Hepatocyte (in vitro differentiated cells): ENCODE measurements around the gene PRKCA. TPM values are rescaled to one million over a fixed set of nuclear protein-coding genes. Genes with fewer than 3 reads are reported as not detected.
A peak's percentile ranks its signal among the peaks of the same experiment; 100 is the strongest.
"Not testable (repeated sequence)": the region's sequence is repeated elsewhere in the genome, so short reads cannot be mapped to it uniquely, and the experiment has no call there.

ENCODE experiments used
- DNase-seq: peaks from one replicate; pipeline ENCODE4 v3.0.0-alpha.2; 2016; ENCODE audit warnings: low spot score
- H2AFZ ChIP-seq: fragments of 200-600 bp; sonication (generic); 2 replicates; pipeline ENCODE4 v1.6.0; 2016; ENCODE audit warnings: antibody characterized with exemption, mild to moderate bottlenecking
- H3K27ac ChIP-seq: fragments of 200-600 bp; sonication (generic); 2 replicates; pipeline ENCODE4 v1.5.1; 2016; ENCODE audit warnings: mild to moderate bottlenecking
- H3K27me3 ChIP-seq: fragments of 200-600 bp; sonication (generic); 2 replicates; pipeline ENCODE4 v1.6.1; 2016
- H3K36me3 ChIP-seq: fragments of 200-600 bp; sonication (generic); replicated peaks from 2 replicates; pipeline ENCODE4 v1.5.1; 2016; ENCODE audit warnings: low read depth; ENCODE audit not compliant: insufficient read depth
- H3K4me1 ChIP-seq: fragments of 200-600 bp; sonication (generic); 2 replicates; pipeline ENCODE4 v1.5.1; 2016; ENCODE audit warnings: mild to moderate bottlenecking, moderate library complexity; ENCODE audit not compliant: insufficient read depth
- H3K4me2 ChIP-seq: fragments of 200-600 bp; sonication (generic); 2 replicates; pipeline ENCODE4 v1.6.0; 2016
- H3K4me3 ChIP-seq: fragments of 200-600 bp; sonication (generic); 2 replicates; pipeline ENCODE4 v1.5.1; 2016; ENCODE audit warnings: mild to moderate bottlenecking
- H3K79me2 ChIP-seq: fragments of 200-600 bp; sonication (generic); 2 replicates; pipeline ENCODE4 v1.6.0; 2017; ENCODE audit warnings: mild to moderate bottlenecking
- H3K9me2 ChIP-seq: fragments of 200-600 bp; sonication (generic); replicated peaks from 2 replicates; pipeline ENCODE4 v1.6.0; 2017; ENCODE audit warnings: mild to moderate bottlenecking; ENCODE audit not compliant: insufficient read depth
- H3K9me3 ChIP-seq: fragments of 200-600 bp; sonication (generic); 2 replicates; pipeline ENCODE4 v1.5.1; 2016; ENCODE audit warnings: low read depth, mild to moderate bottlenecking
- H4K20me1 ChIP-seq: fragments of 200-600 bp; sonication (generic); 2 replicates; pipeline ENCODE4 v1.6.0; 2016; ENCODE audit warnings: mild to moderate bottlenecking; ENCODE audit not compliant: insufficient read depth, poor library complexity, severe bottlenecking
- EZH2 ChIP-seq: fragments of 200-600 bp; sonication (generic); IDR thresholded peaks from 2 replicates; pipeline ENCODE4 v1.6.1; 2016; ENCODE audit warnings: antibody characterized with exemption, mild to moderate bottlenecking, borderline replicate concordance
- EZH2phosphoT487 ChIP-seq: fragments of 200-600 bp; sonication (generic); IDR thresholded peaks from one replicate; pipeline ENCODE4 v1.6.1; 2018; ENCODE audit warnings: antibody characterized with exemption, mild to moderate bottlenecking, low read depth, moderate library complexity; ENCODE audit not compliant: unreplicated experiment, severe bottlenecking
- WGBS: methylation state at CpG from one replicate; pipeline ENCODE4 v1.1.6; 2016; ENCODE audit warnings: low lambda C conversion rate; ENCODE audit errors: missing lambda C conversion rate; 5-methylcytosine and 5-hydroxymethylcytosine counted together
- polyA plus RNA-seq: library from polyadenylated mRNA; unstranded; fragments of >200 nt; fragmentation: Nextera tagmentation; extraction: Ambion mirVana; gene quantifications from 2 replicates; pipeline ENCODE4 v1.2.1, GENCODE V29; 2016
- total RNA-seq: library from RNA; depleted of rRNA; stranded (reverse); fragments of >200 nt; gene quantifications from 2 replicates; pipeline ENCODE4 v1.2.3, GENCODE V29; 2014
- TF ChIP-seq, protein P1 (sequence below): fragments of 200-600 bp; sonication (generic); IDR thresholded peaks from 2 replicates; pipeline ENCODE4 v1.5.1; 2016; ENCODE audit warnings: antibody characterized with exemption, mild to moderate bottlenecking; ENCODE audit not compliant: poor library complexity

PRKCA gene
- total and polyA plus RNA-seq, 2 experiments from 2014 or later = 5.9 to 18.5 TPM

DNA sequence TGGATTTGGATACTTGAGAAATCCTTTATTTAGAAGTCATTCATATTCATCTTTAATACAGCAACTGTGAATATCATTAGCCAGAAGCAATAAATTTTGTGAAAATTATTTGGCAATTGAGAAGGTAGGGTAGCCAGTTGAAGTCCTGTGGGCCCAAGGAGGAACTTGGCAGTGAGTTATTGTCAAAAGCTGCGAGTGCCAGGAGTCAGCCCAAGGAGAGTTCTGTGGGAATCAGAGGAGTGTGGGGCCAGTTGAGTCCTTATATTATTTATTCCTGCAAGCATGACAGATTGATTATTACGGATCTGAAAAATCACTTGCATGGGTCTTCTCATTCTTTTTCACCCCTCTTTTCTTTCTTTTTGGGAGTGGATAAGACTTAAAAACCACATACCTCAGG is 38.3 kb downstream of the PRKCA start:
- Histone ChIP-seq H3K4me1 (peaks cover 8% of the 10 kb centered on the region), H3K36me3 (no peaks in the 10 kb centered on the region), H3K4me2 (peak overlapping the region; percentile 65), H3K79me2 (peaks cover 47% of the 10 kb centered on the region), H3K27ac (peak overlapping the region; percentile 51), H2AFZ (no peak overlapping the region), H3K9me2 (no peaks in the 10 kb centered on the region), H3K27me3 (no peaks in the 10 kb centered on the region), H3K9me3 (no peaks in the 10 kb centered on the region), H4K20me1 (no peaks in the 10 kb centered on the region), H3K4me3 (no peak overlapping the region)
- DNase-seq = no peak
- no peak for TF ChIP-seq EZH2
- no peak for TF ChIP-seq EZH2phosphoT487
- TF ChIP-seq, protein P1, sequence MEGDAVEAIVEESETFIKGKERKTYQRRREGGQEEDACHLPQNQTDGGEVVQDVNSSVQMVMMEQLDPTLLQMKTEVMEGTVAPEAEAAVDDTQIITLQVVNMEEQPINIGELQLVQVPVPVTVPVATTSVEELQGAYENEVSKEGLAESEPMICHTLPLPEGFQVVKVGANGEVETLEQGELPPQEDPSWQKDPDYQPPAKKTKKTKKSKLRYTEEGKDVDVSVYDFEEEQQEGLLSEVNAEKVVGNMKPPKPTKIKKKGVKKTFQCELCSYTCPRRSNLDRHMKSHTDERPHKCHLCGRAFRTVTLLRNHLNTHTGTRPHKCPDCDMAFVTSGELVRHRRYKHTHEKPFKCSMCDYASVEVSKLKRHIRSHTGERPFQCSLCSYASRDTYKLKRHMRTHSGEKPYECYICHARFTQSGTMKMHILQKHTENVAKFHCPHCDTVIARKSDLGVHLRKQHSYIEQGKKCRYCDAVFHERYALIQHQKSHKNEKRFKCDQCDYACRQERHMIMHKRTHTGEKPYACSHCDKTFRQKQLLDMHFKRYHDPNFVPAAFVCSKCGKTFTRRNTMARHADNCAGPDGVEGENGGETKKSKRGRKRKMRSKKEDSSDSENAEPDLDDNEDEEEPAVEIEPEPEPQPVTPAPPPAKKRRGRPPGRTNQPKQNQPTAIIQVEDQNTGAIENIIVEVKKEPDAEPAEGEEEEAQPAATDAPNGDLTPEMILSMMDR = no peak
- 91% methylated on average over 2 of the region's 2 CpGs for WGBS

DNA sequence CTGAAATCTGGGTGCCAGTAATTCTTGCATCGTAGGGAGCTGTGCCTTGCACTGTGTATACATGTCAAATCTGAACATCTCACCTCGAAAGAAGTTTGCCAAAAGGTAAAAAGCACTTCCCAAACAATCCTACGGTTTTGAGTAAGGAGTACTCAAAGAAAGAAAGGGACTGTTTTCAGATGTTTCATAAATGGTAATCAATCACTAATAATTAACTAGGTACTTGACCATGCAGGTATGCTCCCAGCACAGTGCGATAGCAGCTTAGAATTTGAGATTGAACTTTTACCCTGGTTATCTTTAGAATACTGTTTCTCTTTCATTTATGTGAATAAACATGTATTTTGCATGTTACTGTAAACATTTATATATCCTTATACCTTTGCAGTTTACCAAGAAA is 39.0 kb downstream of the PRKCA start:
- Histone ChIP-seq H3K4me2 (peak overlapping the region; percentile 65), H2AFZ (no peak overlapping the region), H3K4me3 (no peak overlapping the region), H3K4me1 (peaks cover 8% of the 10 kb centered on the region), H3K27me3 (no peaks in the 10 kb centered on the region), H3K27ac (peak overlapping the region; percentile 51), H3K9me3 (no peaks in the 10 kb centered on the region), H3K36me3 (no peaks in the 10 kb centered on the region), H3K9me2 (no peaks in the 10 kb centered on the region), H4K20me1 (no peaks in the 10 kb centered on the region), H3K79me2 (peaks cover 43% of the 10 kb centered on the region)
- no peak for DNase-seq
- TF ChIP-seq, protein P1 = no peak
- no peak for TF ChIP-seq EZH2
- WGBS = 62% methylated on average over 4 of the region's 4 CpGs

DNA sequence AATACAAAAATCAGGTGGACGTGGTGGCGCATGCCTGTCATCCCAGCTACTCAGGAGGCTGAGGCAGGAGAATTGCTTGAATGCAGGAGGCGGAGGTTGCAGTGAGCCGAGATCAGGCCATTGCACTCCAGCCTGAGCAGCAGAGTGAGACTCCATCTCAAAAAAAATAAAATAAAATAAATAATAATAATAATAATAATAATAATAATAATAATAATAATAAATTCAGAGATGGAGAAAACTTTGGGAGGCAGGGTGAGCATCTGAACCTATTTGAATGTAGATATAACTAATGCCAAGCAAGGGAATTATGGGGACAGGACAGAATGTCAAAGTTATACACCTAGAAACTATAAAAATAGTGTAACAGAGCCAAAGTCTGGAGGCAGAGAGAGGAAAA is 39.9 kb downstream of the PRKCA start:
- H3K4me1 ChIP-seq = peaks cover 12% of the 10 kb centered on the region
- H3K27me3 ChIP-seq, H4K20me1 ChIP-seq, H2AFZ ChIP-seq, H3K4me2 ChIP-seq, H3K4me3 ChIP-seq, H3K36me3 ChIP-seq, H3K27ac ChIP-seq, DNase-seq, H3K9me2 ChIP-seq, H3K9me3 ChIP-seq: not testable (repeated sequence)
- 96% methylated on average over 4 of the region's 4 CpGs for WGBS
- peaks cover 46% of the 10 kb centered on the region for H3K79me2 ChIP-seq

DNA sequence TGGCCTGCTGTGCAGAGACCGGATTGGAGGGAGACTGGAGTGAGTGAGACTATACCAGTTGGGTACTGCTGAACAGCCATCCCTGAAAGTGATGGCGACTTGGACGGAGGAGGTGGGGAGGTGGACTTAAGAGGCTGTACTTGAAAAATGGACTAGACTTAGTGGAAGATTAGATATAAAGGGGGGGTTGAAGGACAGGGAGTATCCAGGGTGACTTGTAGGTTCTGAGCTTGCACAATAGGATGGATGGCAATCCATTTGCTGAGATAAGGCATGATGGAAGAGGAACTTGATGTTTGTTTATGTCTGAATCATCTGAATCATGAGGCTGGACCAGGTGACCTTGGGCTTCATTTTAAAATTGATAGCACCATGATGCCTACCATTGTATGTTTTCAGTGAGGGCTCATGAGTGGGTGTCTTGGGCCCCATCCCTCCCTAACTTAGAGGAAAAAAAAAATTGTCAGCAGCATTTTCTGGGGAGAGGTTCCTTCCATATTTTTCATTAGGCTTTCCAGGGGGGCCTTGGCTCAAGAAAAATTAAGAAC is 41.2 kb downstream of the PRKCA start:
- Histone ChIP-seq H3K27ac (peak overlapping the region; percentile 70), H3K4me3 (no peak overlapping the region), H3K4me2 (no peak overlapping the region), H2AFZ (no peak overlapping the region), H3K27me3 (no peaks in the 10 kb centered on the region), H3K79me2 (peaks cover 49% of the 10 kb centered on the region), H3K4me1 (peaks cover 21% of the 10 kb centered on the region), H4K20me1 (no peaks in the 10 kb centered on the region), H3K9me2 (no peaks in the 10 kb centered on the region), H3K36me3 (no peaks in the 10 kb centered on the region), H3K9me3 (no peaks in the 10 kb centered on the region)
- WGBS = 84% methylated on average over 3 of the region's 3 CpGs
- peak; percentile 53 for DNase-seq
- TF ChIP-seq, protein P1 = no peak
